ENCODE results near the gene CD99.
"Not testable (repeated sequence)": the region's sequence is repeated elsewhere in the genome, so short reads cannot be mapped to it uniquely, and the experiment has no call there.

Gene CD99

GRCh38 chrX:2765549-2765830 is 74.4 kb downstream of the CD99 start:
- no peak for TF ChIP-seq CTCF (IDR thresholded peaks at IDR 0.05; ENCODE audit: low read depth, low read length)
- in situ Hi-C loops (cut with HindIII; ENCODE audit: low sequenced_read_pairs) = no loop called here
- H3K4me3 ChIP-seq (ENCODE audit: low read depth, low read length) = no peak overlapping the region
- DNase-seq (ENCODE audit: low read depth, low spot score) = no peak

GRCh38 chrX:2766906-2767305 is 75.8 kb downstream of the CD99 start:
- no peak for DNase-seq (ENCODE audit: low read depth, low spot score)
- in situ Hi-C loops (cut with HindIII; ENCODE audit: low sequenced_read_pairs) = no loop called here
- TF ChIP-seq CTCF (IDR thresholded peaks at IDR 0.05; ENCODE audit: low read depth, low read length) = no peak
- H3K4me3 ChIP-seq (ENCODE audit: low read depth, low read length) = no peak overlapping the region

GRCh38 chrX:2767631-2768455 is 76.7 kb downstream of the CD99 start:
- TF ChIP-seq CTCF (IDR thresholded peaks at IDR 0.05; ENCODE audit: low read depth, low read length) = no peak
- no peak for DNase-seq (ENCODE audit: low read depth, low spot score)
- in situ Hi-C loops (cut with HindIII; ENCODE audit: low sequenced_read_pairs) = no loop called here
- H3K4me3 ChIP-seq (ENCODE audit: low read depth, low read length) = no peak overlapping the region

GRCh38 chrX:2769615-2770014 is 78.5 kb downstream of the CD99 start:
- in situ Hi-C loops (cut with HindIII; ENCODE audit: low sequenced_read_pairs) = no loop called here
- no peak for DNase-seq (ENCODE audit: low read depth, low spot score)
- H3K4me3 ChIP-seq (ENCODE audit: low read depth, low read length) = no peak overlapping the region
- no peak for TF ChIP-seq CTCF (IDR thresholded peaks at IDR 0.05; ENCODE audit: low read depth, low read length)

- in situ Hi-C loops (cut with HindIII; ENCODE audit: low sequenced_read_pairs); DNase-seq (ENCODE audit: low read depth, low spot score): not testable (repeated sequence)
Measured at GRCh38 chrX:2773166-2774055, 82.3 kb downstream of the CD99 start.

GRCh38 chrX:2774057-2774456 is 83.0 kb downstream of the CD99 start:
- no peak overlapping the region for H3K4me3 ChIP-seq (ENCODE audit: low read depth, low read length)
- TF ChIP-seq CTCF (IDR thresholded peaks at IDR 0.05; ENCODE audit: low read depth, low read length) = no peak
- no peak for DNase-seq (ENCODE audit: low read depth, low spot score)
- in situ Hi-C loops (cut with HindIII; ENCODE audit: low sequenced_read_pairs) = no loop called here

More at GRCh38 chrX:2773166-2774055, 82.3 kb downstream of the CD99 start:
- H3K4me3 ChIP-seq (ENCODE audit: low read depth, low read length) = not testable (repeated sequence)

- no peak for TF ChIP-seq CTCF (IDR thresholded peaks at IDR 0.05; ENCODE audit: low read depth, low read length)
- no peak for DNase-seq (ENCODE audit: low read depth, low spot score)
- in situ Hi-C loops (cut with HindIII; ENCODE audit: low sequenced_read_pairs) = no loop called here
- no peak overlapping the region for H3K4me3 ChIP-seq (ENCODE audit: low read depth, low read length)
Measured at GRCh38 chrX:2774776-2775175, 83.7 kb downstream of the CD99 start.

- in situ Hi-C loops (cut with HindIII; ENCODE audit: low sequenced_read_pairs); H3K4me3 ChIP-seq (ENCODE audit: low read depth, low read length); DNase-seq (ENCODE audit: low read depth, low spot score): not testable (repeated sequence)
Measured at GRCh38 chrX:2780472-2781225, 89.6 kb downstream of the CD99 start.

All from astrocyte of the spinal cord (primary cell).